IPS-18c (cell line): ENCODE results near the gene FHOD3.

ENCODE experiments used
- H3K4me3 ChIP-seq: 2 replicates; pipeline ENCODE4 v1.7.0; 2013; ENCODE audit warnings: low read depth, mild to moderate bottlenecking, low read length, moderate library complexity; ENCODE audit not compliant: insufficient read depth
- H3K9me3 ChIP-seq: one replicate; pipeline ENCODE4 v1.6.1; 2013; ENCODE audit warnings: mild to moderate bottlenecking, low read length, moderate library complexity; ENCODE audit not compliant: control insufficient read depth, insufficient read depth

FHOD3 gene

GRCh38 chr18:36728345-36728744, 430.8 kb downstream of the FHOD3 start:
- Histone ChIP-seq H3K4me3 (no peak overlapping the region), H3K9me3 (peaks cover 7% of the 10 kb centered on the region)

- Histone ChIP-seq H3K9me3 (peaks cover 7% of the 10 kb centered on the region), H3K4me3 (no peak overlapping the region)
Observed at GRCh38 chr18:36729197-36729596, 431.7 kb downstream of the FHOD3 start.

GRCh38 chr18:36732264-36732663, 434.8 kb downstream of the FHOD3 start:
- H3K9me3 ChIP-seq: peaks cover 7% of the 10 kb centered on the region
- no peak overlapping the region for H3K4me3 ChIP-seq

GRCh38 chr18:36733150-36733549, 435.6 kb downstream of the FHOD3 start:
- Histone ChIP-seq H3K4me3 (no peak overlapping the region), H3K9me3 (peaks cover 7% of the 10 kb centered on the region)

GRCh38 chr18:36734596-36734995, 437.1 kb downstream of the FHOD3 start:
- no peak overlapping the region for H3K4me3 ChIP-seq
- peaks cover 6% of the 10 kb centered on the region for H3K9me3 ChIP-seq

DNA sequence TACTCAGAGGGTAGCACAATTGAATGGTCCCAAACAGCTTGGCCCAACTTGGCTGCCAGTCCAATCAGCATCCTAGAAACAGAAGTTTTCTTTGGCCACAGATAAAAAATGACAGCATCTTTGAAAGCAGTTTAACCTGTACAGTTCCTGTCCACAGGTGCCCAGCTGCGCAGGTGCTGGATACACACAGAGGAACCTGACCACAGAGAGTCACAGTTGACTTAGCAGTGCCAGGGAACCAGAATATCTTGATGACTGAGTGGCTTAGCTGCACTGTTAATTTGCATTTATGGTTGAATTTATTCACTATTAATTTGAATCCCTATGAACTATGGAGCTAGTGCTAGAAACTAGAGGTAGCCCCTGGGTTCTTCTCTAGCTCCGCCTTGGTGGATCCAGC, 437.6 kb downstream of the FHOD3 start:
- H3K4me3 ChIP-seq: no peak overlapping the region

DNA sequence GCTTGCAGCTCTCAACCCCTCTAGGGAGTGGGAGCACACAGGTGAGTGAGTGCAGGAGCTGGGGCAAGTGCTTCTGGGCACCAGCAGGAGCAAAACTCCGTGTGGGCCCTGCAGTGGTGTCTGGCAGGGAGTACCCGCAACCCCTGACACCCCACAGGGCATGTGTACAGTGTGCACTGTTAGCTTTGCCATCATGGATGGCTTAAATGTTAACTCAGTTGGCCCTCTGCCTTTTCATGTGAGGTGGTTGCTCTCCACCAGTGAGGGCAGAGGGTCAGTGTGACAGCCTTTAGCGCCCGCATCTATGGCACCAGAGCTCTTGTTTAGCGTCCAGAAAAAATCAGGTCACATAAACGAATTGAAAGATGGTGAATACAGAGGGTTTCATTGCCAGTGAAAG, 438.6 kb downstream of the FHOD3 start:
- Histone ChIP-seq H3K4me3 (no peak overlapping the region), H3K9me3 (peaks cover 5% of the 10 kb centered on the region)

More for the DNA sequence above, 437.6 kb downstream of the FHOD3 start:
- H3K9me3 ChIP-seq: peaks cover 5% of the 10 kb centered on the region

DNA sequence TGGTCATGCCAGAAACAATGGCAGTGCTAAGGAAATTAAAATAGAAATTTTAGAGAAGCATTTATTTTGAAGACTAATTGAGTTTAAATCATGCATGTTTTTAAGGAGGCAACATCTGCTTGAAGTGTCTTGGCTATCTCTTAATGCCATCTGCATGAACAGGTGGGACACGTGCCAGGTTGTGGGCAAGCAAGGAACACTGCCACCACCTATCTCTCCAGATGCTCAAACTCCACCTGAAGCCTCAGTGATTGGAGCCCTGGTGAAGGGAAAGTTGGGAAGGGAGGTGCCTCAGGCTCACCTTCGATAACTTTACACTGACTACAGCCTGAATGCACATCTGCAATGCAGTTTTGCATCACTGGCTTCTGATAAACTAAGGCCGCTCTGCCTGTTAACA, 439.8 kb downstream of the FHOD3 start:
- Histone ChIP-seq H3K4me3 (no peak overlapping the region), H3K9me3 (peaks cover 3% of the 10 kb centered on the region)

DNA sequence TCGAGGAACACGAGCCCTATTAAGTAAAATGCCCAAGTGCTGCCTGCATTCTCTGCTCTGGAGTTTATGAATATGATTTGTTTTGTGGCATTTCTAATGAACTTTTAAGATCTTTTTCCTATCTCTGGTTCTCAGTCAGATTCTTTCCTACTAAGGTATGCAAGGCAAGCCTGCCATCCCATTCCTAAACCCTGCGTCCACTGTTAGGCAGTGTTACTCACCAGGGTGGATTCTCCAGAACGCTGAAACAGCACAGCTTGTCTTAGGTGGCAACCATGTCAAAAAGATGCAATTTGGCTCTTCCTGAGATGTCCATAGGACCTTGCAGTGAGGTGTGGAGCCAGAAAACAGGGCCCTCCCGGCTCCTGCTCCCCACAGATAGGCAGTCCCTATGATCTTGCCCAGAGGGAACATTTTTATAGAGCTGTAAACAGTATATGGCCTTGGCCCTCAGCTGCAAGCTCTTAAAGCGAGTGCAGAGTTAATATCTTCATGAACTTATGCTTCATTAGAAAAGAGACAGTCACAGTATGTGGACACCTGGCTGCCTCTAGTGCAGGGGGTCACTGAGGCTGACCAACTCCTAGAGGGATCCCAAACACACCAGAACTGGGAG, 446.9 kb downstream of the FHOD3 start:
- H3K4me3 ChIP-seq: no peak overlapping the region
- H3K9me3 ChIP-seq: no peaks in the 10 kb centered on the region

DNA sequence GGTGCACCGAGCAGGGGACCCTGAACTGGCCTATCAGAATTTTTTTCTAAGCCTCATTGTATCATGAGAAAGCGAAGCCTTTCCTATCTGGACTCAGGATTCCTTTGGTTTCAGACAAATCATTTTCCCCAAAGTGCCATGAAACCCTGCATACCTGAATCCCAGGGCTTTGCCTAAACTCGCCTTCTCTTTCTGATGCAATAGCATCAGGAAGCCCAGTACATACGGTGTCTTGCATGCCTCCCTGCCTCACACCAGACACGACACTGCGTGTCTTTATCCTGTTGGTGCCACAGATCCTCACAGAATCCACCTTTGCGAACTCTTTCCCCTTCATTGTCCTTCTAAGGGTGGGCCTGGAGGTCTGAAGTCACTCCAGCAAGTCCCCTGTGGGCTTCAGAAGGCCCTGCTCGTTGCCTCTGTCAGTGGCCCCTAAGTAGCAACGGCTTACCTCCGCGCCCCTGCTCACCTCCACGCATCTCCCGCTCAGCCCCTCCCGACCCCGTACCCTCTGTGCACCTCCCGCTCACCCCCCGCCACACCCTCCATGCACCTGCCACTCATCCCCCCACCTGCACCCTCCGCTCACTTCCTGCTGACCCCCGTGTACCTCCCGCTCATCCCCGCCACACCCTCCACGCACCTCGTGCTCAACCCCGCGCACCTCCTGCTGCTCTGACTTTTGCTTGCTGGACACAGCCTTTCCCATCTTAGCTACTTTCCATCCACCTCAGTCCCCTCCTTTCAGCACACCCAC, 447.9 kb downstream of the FHOD3 start:
- Histone ChIP-seq H3K4me3 (no peak overlapping the region), H3K9me3 (no peaks in the 10 kb centered on the region)

- no peak overlapping the region for H3K4me3 ChIP-seq
Observed at GRCh38 chr18:36752929-36753865, 455.7 kb downstream of the FHOD3 start.

GRCh38 chr18:36756242-36756641, 458.7 kb downstream of the FHOD3 start:
- no peaks in the 10 kb centered on the region for H3K9me3 ChIP-seq

More at GRCh38 chr18:36752929-36753865, 455.7 kb downstream of the FHOD3 start:
- no peaks in the 10 kb centered on the region for H3K9me3 ChIP-seq

GRCh38 chr18:36757081-36757480, 459.6 kb downstream of the FHOD3 start:
- no peaks in the 10 kb centered on the region for H3K9me3 ChIP-seq
- no peak overlapping the region for H3K4me3 ChIP-seq

More at GRCh38 chr18:36756242-36756641, 458.7 kb downstream of the FHOD3 start:
- no peak overlapping the region for H3K4me3 ChIP-seq

DNA sequence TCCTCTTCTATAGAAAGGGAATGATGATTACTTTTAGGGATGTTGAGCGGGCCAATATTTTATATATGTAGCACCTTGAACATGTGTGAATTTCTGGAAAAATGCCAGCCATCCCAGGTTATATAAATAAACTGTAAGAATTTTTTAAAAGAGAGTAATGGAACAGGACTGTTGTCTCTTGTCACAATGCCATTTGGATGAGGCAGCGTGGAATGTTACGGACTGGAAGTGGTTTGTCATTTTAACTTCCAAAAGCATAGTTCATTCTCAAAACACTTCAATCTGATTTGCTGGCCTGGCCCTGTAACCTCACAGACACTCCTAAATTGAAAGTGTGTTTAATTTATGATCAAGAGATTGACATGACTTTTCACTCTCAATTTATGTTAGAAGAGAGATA, 460.5 kb downstream of the FHOD3 start:
- Histone ChIP-seq H3K9me3 (no peaks in the 10 kb centered on the region), H3K4me3 (no peak overlapping the region)

DNA sequence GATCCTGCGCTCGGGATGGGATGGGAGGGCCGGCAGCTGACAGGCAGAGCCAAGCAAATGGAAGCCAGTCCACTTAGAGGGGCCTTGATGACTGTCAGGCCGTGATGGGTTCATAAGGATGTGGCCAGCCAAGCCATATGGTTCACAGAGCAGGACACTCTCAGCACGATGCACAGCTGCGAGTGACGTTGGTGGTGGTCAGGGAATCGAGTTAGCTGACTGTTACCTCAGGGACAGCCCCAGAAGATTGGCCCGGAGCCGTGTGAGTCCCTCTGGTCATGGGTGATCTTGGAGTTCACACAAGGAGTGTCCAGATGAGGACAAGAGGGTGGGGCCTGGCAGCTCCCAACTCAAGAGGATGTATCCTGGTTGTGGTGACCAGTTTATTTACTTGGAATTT, 461.1 kb downstream of the FHOD3 start:
- Histone ChIP-seq H3K4me3 (no peak overlapping the region), H3K9me3 (no peaks in the 10 kb centered on the region)

DNA sequence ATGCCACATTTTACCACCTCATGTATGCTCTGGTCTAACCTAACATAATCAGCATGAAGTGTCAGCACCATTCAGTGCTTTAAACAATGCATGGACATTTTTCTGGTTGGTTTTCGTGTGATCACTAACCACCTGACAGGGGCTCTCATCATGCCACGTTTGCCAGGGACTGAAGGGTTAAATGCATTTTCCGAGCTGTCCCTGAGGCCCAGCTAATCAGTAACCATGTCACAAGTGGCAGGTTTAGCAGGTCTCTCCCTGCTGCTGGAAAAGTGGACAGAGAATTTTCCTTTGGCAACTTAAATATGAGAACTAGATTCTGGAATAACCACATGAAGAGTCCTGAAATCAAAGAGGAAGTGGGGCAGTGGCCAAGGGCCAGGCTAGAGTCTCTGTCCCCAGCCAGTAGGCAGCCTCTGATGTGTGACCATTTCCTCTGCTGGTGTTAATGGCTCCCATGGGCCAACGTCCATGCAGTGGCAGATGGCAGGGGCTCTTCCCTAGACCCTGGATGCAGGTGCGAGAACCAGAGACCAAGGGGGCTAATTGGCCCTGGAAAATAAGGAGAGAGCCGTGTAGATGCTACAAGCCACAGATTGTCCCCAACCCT, 461.8 kb downstream of the FHOD3 start:
- H3K9me3 ChIP-seq: no peaks in the 10 kb centered on the region
- no peak overlapping the region for H3K4me3 ChIP-seq

DNA sequence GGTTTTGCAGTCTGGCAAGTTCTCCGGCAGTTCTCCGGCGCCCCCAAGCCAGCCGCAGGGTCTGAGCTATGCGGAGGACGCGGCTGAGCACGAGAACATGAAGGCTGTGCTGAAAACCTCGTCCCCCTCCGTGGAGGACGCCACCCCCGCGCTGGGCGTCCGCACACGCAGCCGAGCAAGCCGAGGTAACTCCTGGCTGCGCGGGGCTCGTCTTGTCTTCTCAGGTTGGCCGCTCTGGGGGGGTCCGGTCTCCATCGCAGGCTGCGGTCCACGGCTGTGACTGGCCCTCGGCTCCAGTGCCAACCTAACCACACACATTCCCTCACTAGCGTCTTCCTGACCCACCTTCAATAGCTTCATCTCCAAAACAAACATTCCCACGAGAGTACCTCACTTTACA, 463.1 kb downstream of the FHOD3 start:
- no peak overlapping the region for H3K4me3 ChIP-seq
- H3K9me3 ChIP-seq: no peaks in the 10 kb centered on the region
